SK-N-MC (cell line): ENCODE data around the gene TCF12.

ENCODE experiments used
- EZH2 ChIP-seq: fragments of 200-600 bp; sonication (generic); IDR thresholded peaks from one replicate; pipeline ENCODE4 v1.6.1; 2017; ENCODE audit warnings: antibody characterized with exemption
- FOXP2 ChIP-seq: optimal IDR thresholded peaks from 2 replicates; pipeline ENCODE3; 2011; ENCODE audit warnings: mild to moderate bottlenecking, moderate library complexity; ENCODE audit not compliant: insufficient read depth; ENCODE audit errors: extremely low read length, control extremely low read depth

DNA sequence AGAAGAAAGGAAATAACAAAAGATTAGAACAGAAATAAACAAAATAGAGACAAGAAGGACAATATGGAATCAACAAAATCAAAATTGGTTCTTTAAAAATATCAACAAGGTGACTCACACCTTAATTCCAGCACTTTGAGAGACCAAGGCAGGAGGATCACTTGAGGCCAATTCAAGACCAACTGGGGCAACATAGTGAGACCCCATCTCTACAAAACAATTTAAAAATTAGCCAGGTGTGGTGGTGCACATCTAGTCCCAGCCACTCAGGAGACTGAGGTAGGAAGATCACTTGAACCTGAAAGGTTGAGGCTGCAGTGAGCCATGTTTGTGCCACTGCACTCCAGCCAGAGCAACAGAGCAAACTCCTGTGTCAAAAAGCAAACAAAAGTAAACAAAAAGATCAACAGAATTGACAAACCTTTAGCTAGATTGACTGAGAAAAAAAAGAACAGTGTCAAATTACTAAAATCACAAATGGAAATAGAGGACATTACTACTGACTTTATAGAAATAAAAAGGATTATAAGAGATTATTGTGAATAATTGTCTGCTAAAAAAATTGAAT is 267.1 kb downstream of the TCF12 start:
- TF ChIP-seq EZH2 (no peak), FOXP2 (no peak)
